SJSA1 (cell line): ENCODE data around the gene SPOP. TPM values are rescaled to one million over a fixed set of nuclear protein-coding genes. Genes with fewer than 3 reads are reported as not detected.

ENCODE experiments used
- DNase-seq, 2 experiments: peaks; one replicate each; pipeline ENCODE4 v3.0.0-alpha.2; 2015 to 2020; ENCODE audit warnings: low spot score in 2 of 2, low read depth in 1 of 2
- H3K27ac ChIP-seq: fragments of 250-450 bp; sonication (Bioruptor Pico); 2 replicates; pipeline ENCODE4 v1.5.1; 2020; ENCODE audit warnings: mild to moderate bottlenecking, moderate library complexity
- H3K27me3 ChIP-seq: fragments of 250-450 bp; sonication (Bioruptor Pico); replicated peaks from 2 replicates; pipeline ENCODE4 v1.5.1; 2020; ENCODE audit warnings: mild to moderate bottlenecking, moderate library complexity
- H3K36me3 ChIP-seq: fragments of 250-450 bp; sonication (Bioruptor Pico); 2 replicates; pipeline ENCODE4 v1.5.1; 2020; ENCODE audit warnings: mild to moderate bottlenecking
- H3K4me1 ChIP-seq: fragments of 250-450 bp; sonication (Bioruptor Pico); replicated peaks from 2 replicates; pipeline ENCODE4 v1.6.1; 2021; ENCODE audit warnings: mild to moderate bottlenecking
- H3K4me3 ChIP-seq: fragments of 250-450 bp; sonication (Bioruptor Pico); 2 replicates; pipeline ENCODE4 v1.5.1; 2020; ENCODE audit warnings: mild to moderate bottlenecking
- H3K9me3 ChIP-seq: fragments of 250-450 bp; sonication (Bioruptor Pico); replicated peaks from 2 replicates; pipeline ENCODE4 v1.5.1; 2020; ENCODE audit warnings: mild to moderate bottlenecking
- total RNA-seq: library from RNA; depleted of rRNA; stranded (reverse); fragments of >200 nt; shearing (Covaris generic); gene quantifications from 2 replicates; pipeline ENCODE4 v1.2.3, GENCODE V29; 2014

The SPOP gene
- total RNA-seq, 1 experiment from 2014 or later, result 73.0 TPM

DNA sequence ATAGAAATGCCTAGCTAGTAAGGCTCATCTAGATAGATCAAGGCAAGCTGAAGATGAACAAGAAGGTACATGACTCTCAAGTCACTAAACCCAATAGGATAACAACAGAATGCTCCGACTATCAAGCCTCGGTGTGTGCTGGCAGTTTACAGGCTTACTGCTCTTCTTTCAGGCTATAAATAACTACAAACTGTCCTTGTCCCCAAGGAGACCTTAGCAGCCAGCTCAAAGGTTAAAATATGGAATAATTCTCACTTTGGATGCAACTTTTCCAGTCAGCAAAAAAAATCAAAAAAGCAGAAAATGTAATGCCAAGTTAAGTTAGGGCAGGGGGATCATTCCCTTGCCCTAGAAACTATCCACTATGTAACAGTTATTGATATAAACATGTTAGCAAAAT, 44.6 kb downstream of the SPOP start:
- Histone ChIP-seq H3K36me3 (peaks cover 13% of the 10 kb centered on the region), H3K4me3 (no peak overlapping the region), H3K27me3 (no peaks in the 10 kb centered on the region), H3K4me1 (peaks cover 84% of the 10 kb centered on the region), H3K9me3 (no peaks in the 10 kb centered on the region), H3K27ac (no peak overlapping the region)
- DNase-seq, result no peak

GRCh38 chr17:49632201-49632600, 45.7 kb downstream of the SPOP start:
- Histone ChIP-seq H3K27me3 (no peaks in the 10 kb centered on the region), H3K27ac (0 out of 2 replicates have a peak overlapping the region, but pooled peaks have one; percentile 8), H3K4me3 (no peak overlapping the region), H3K36me3 (peaks cover 13% of the 10 kb centered on the region), H3K9me3 (no peaks in the 10 kb centered on the region), H3K4me1 (peaks cover 74% of the 10 kb centered on the region)
- no peak for DNase-seq

DNA sequence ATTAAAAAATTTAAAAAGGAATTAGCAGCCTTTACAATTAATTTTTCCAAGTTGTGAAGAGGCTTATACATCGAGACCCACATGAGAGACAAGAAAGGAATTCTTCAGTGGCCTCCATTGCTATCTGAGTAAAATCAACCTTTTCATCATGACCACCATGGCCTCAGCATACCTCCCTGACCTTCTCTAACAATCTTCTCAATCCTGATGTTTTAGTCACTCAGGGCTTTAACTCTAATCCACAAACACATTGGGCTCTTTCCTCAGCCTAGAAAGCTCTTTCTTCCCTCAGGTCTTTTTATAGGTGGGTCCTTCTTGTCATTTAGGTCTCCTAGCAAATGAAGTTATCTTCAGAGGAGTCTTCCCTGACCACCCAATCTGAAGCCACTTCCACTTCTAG, 46.4 kb downstream of the SPOP start:
- no peak for DNase-seq
- Histone ChIP-seq H3K36me3 (peaks cover 13% of the 10 kb centered on the region), H3K27ac (no peak overlapping the region), H3K9me3 (no peaks in the 10 kb centered on the region), H3K4me3 (no peak overlapping the region), H3K27me3 (no peaks in the 10 kb centered on the region), H3K4me1 (peaks cover 67% of the 10 kb centered on the region)

DNA sequence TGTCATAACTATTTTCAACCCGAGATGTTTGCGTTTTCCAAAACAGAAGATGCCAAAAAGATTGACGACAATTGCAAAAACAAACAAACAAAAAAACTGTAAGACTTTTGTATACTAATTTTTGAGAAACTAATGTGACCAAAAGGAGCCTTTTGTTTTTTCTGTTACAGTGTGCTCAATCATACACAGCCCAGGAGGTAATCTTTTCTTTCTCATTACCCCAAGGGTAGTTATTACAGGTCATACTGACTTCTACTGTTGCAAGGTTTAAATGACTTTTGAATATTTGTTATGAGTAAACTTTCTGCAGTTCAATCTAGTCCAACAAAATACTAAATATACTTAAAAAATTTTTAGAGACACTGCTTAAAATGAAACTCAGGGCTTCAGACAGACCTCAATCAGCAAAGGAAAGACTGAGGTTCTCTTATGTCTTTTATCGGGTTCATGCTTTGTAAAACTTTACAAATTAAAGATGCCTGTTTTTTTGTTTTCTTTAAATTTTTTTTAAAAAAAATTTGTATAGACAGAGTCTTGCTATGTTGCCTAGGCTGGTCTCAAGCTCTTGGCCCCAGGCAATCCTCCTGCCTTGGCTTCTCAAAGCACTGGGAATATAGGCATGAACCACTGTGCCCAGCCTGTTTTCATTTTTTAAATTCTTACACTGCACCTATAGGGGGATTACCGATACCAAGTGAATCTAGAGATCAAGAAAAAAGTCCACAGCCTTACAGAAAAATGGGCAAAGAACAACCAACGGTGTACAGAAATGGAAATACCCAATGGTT, 47.6 kb downstream of the SPOP start:
- no peaks in the 10 kb centered on the region for H3K9me3 ChIP-seq
- peaks cover 55% of the 10 kb centered on the region for H3K4me1 ChIP-seq
- no peak for DNase-seq
- H3K27ac ChIP-seq, result no peak overlapping the region
- H3K36me3 ChIP-seq, result peaks cover 11% of the 10 kb centered on the region
- H3K4me3 ChIP-seq, result no peak overlapping the region
- no peaks in the 10 kb centered on the region for H3K27me3 ChIP-seq

DNA sequence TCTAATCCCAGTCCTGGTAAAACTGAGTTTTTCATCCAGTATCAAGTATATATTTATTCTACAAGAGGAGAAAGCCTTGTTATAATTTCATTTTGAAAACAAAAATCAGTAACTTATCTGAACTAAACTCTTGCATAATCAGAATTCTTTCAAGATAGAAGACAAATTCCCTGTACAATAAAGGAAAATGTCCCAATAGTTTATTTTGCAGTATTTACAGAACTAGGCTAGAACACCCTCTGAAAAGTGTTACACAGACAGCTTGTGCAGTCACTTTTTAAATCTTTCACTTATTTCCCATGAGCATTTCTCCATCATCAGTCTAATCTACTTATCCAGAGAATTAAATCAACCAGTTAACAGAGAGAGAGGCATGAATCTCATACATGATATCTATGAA, 48.5 kb downstream of the SPOP start:
- Histone ChIP-seq H3K4me3 (no peak overlapping the region), H3K27me3 (no peaks in the 10 kb centered on the region), H3K4me1 (peaks cover 46% of the 10 kb centered on the region), H3K9me3 (no peaks in the 10 kb centered on the region), H3K27ac (no peak overlapping the region), H3K36me3 (peaks cover 11% of the 10 kb centered on the region)
- no peak for DNase-seq

- no peaks in the 10 kb centered on the region for H3K27me3 ChIP-seq
- H3K4me1 ChIP-seq, result peaks cover 3% of the 10 kb centered on the region
- peaks cover 36% of the 10 kb centered on the region for H3K36me3 ChIP-seq
- no peak overlapping the region for H3K4me3 ChIP-seq
- no peak overlapping the region for H3K27ac ChIP-seq
- no peaks in the 10 kb centered on the region for H3K9me3 ChIP-seq
- DNase-seq, result no peak
These were observed 53.0 kb downstream of the SPOP start for GRCh38 chr17:49624896-49625295.

GRCh38 chr17:49621946-49622529, 55.9 kb downstream of the SPOP start:
- Histone ChIP-seq H3K27ac (no peak overlapping the region), H3K9me3 (no peaks in the 10 kb centered on the region), H3K27me3 (no peaks in the 10 kb centered on the region), H3K36me3 (peaks cover 62% of the 10 kb centered on the region), H3K4me1 (peaks cover 6% of the 10 kb centered on the region; the same call in 1 of the 2 replicates), H3K4me3 (no peak overlapping the region)
- DNase-seq, result no peak

DNA sequence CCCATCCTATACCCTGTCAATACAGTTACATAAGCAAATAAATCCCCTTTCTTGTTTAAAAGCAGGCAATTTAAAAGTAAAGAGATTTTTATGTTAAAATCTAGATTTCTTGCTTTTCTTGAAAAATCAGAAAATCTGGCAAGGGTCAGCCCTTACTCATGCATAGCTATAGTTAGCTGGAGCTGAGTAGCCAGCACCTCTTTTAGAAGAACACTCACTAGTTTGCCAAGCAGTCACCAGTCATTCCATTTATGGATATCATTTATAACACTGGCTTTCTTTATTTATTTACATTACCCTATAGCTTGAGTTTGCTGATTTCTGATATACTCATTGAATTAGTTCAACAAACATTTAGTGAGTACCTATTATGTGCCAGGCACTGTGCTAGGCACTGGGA, 56.5 kb downstream of the SPOP start:
- H3K4me1 ChIP-seq, result peaks cover 6% of the 10 kb centered on the region; the same call in 1 of the 2 replicates
- no peak overlapping the region for H3K4me3 ChIP-seq
- H3K36me3 ChIP-seq, result peaks cover 68% of the 10 kb centered on the region
- no peak for DNase-seq
- H3K27me3 ChIP-seq, result no peaks in the 10 kb centered on the region
- H3K27ac ChIP-seq, result no peak overlapping the region
- H3K9me3 ChIP-seq, result no peaks in the 10 kb centered on the region

DNA sequence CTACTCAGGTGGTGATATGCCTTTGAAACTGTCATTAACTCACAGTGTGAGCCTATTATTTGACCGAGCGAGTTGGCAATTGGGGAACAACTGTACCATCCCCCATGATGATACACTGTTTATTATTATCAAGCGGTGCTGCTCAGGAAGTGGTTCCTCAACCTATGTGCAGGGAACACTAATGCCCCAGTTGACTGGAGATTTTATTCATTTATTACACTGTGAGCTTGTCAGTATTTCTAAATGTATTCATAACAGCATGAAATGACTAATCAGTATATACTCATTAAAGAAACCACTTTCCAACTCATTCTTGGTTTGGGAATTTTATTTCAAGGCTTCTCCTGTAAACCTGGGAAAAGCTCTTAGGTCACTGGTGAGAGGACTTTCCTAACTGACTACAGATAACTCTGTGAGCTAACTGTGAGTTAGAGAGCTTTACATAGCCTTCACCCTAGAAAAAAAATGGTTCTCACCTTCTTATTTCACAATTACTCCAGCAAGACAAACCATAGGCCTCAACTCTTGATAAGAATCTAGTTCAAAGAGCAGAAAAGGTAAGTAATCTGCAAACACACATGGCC, 59.8 kb downstream of the SPOP start:
- H3K27ac ChIP-seq, result no peak overlapping the region
- no peak for DNase-seq

GRCh38 chr17:49616601-49617131, 61.2 kb downstream of the SPOP start:
- no peak for DNase-seq
- Histone ChIP-seq H3K27me3 (no peaks in the 10 kb centered on the region), H3K9me3 (no peaks in the 10 kb centered on the region), H3K27ac (no peak overlapping the region), H3K4me1 (peaks cover 6% of the 10 kb centered on the region; the same call in 1 of the 2 replicates), H3K4me3 (no peak overlapping the region), H3K36me3 (peaks cover 85% of the 10 kb centered on the region)

More for the DNA sequence above, 59.8 kb downstream of the SPOP start:
- H3K4me1 ChIP-seq, result peaks cover 6% of the 10 kb centered on the region; the same call in 1 of the 2 replicates
- no peak overlapping the region for H3K4me3 ChIP-seq
- H3K27me3 ChIP-seq, result no peaks in the 10 kb centered on the region
- H3K36me3 ChIP-seq, result peaks cover 88% of the 10 kb centered on the region
- H3K9me3 ChIP-seq, result no peaks in the 10 kb centered on the region

GRCh38 chr17:49616086-49616485, 61.8 kb downstream of the SPOP start:
- Histone ChIP-seq H3K9me3 (no peaks in the 10 kb centered on the region), H3K4me1 (peaks cover 6% of the 10 kb centered on the region; the same call in 1 of the 2 replicates), H3K27me3 (no peaks in the 10 kb centered on the region), H3K4me3 (no peak overlapping the region), H3K36me3 (peaks cover 83% of the 10 kb centered on the region), H3K27ac (no peak overlapping the region)
- peak in 1 of 2 experiments; percentile 31 for DNase-seq

DNA sequence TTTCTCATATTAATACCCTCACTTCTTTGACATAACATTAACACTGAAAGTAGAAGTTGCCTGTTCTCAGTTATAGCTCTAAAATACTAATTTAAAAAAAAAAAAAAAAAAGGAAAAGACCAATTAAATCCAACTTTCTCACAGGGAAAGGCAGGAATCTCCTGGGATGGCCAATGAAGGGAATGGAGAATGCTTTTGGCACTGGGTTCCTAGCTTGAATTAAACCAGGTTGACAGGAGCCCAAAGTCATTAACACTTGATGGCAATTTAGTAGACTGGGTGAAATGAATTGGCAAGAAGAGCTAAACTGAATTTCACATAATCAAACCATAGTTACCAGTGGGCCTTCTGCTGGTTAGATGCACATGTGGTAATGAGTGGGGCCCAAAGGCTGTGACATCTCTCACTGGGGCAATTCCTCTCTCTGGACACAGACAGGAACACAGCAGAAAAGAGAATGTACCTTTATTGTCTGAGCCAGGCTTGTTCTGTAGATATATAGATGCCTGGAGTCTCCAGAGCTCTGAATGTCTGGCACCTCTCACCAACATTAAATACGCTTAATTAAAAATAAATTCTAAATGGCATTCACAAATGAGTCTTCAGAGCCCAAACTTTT, 64.6 kb downstream of the SPOP start:
- Histone ChIP-seq H3K4me3 (no peak overlapping the region), H3K27me3 (no peaks in the 10 kb centered on the region), H3K4me1 (peaks cover 4% of the 10 kb centered on the region; the same call in 1 of the 2 replicates), H3K27ac (no peak overlapping the region), H3K9me3 (no peaks in the 10 kb centered on the region), H3K36me3 (peaks cover 85% of the 10 kb centered on the region)
- no peak for DNase-seq

- H3K27ac ChIP-seq, result no peak overlapping the region
- peaks cover 87% of the 10 kb centered on the region for H3K36me3 ChIP-seq
- H3K9me3 ChIP-seq, result no peaks in the 10 kb centered on the region
- no peak for DNase-seq
- no peaks in the 10 kb centered on the region for H3K27me3 ChIP-seq
- no peak overlapping the region for H3K4me3 ChIP-seq
- H3K4me1 ChIP-seq, result no peaks in the 10 kb centered on the region
These were observed 65.2 kb downstream of the SPOP start for GRCh38 chr17:49612726-49613125.
